Small intestine (tissue), 7 donors: Measurements from ENCODE around the gene NKPD1. TPM values are rescaled to one million over a fixed set of nuclear protein-coding genes. Genes with fewer than 3 reads are reported as not detected.

Source experiments
- DNase-seq, 2 donors: peaks; one replicate each; pipeline versions ENCODE4 v3.0.0 to v3.0.0-alpha.2; 2013
- FAIRE-seq: peaks from 2 replicates; lab custom pipeline; 2012; peaks lifted over from hg19 to GRCh38; lab: Jason Lieb, UNC
- H3K27ac ChIP-seq, 3 donors: one replicate each; pipeline ENCODE4 v1.5.1; 2013; ENCODE audit warnings: low read length in 2 of 3, mild to moderate bottlenecking in 2 of 3, control low read depth in 1 of 3, inconsistent platforms in 1 of 3, low read depth in 1 of 3, moderate library complexity in 1 of 3
- H3K27me3 ChIP-seq, 3 donors: one replicate each; pipeline ENCODE4 v1.6.1; 2013; ENCODE audit warnings: low read length in 3 of 3, inconsistent platforms in 1 of 3; ENCODE audit not compliant: control insufficient read depth in 3 of 3, insufficient read depth in 3 of 3
- H3K36me3 ChIP-seq, 3 donors: one replicate each; pipeline ENCODE4 v1.6.1; 2013; ENCODE audit warnings: low read length in 3 of 3, inconsistent platforms in 1 of 3, low read depth in 1 of 3, mild to moderate bottlenecking in 1 of 3, moderate library complexity in 1 of 3; ENCODE audit not compliant: control insufficient read depth in 3 of 3, insufficient read depth in 2 of 3
- H3K4me1 ChIP-seq, 3 donors: one replicate each; pipeline ENCODE4 v1.6.1; 2013; ENCODE audit warnings: low read length in 2 of 3, inconsistent platforms in 1 of 3, low read depth in 1 of 3, mild to moderate bottlenecking in 1 of 3, moderate library complexity in 1 of 3; ENCODE audit not compliant: control insufficient read depth in 3 of 3, insufficient read depth in 2 of 3
- H3K4me3 ChIP-seq, 3 donors: one replicate each; pipeline ENCODE4 v1.5.1; 2013; ENCODE audit warnings: low read length in 3 of 3, control low read depth in 1 of 3, inconsistent platforms in 1 of 3, low read depth in 1 of 3, mild to moderate bottlenecking in 1 of 3, moderate library complexity in 1 of 3
- H3K9me3 ChIP-seq, 2 donors: one replicate each; pipeline ENCODE4 v1.6.1; 2013; ENCODE audit warnings: low read depth in 1 of 2, low read length in 1 of 2; ENCODE audit not compliant: control insufficient read depth in 2 of 2, insufficient read depth in 1 of 2
- WGBS, 3 donors: extraction: QIAGEN DNeasy Blood & Tissue Kit; methylation state at CpG; one replicate each; pipeline ENCODE4 v1.1.7; 2013; 5-methylcytosine and 5-hydroxymethylcytosine counted together
- polyA plus RNA-seq, 4 donors: library from polyadenylated mRNA; stranded (reverse) in 3 of 4; unstranded in 1 of 4; fragments of 200-250 nt in 3 of 4; fragments of 120-200 nt in 1 of 4; gene quantifications; one replicate each; pipeline versions ENCODE4 v1.2.1 to v1.2.3, GENCODE V29; 2013
- donor health status: healthy with polysubstance abuse.
- donor health status: control.
- donor health status: control.
- donor health status: Bipolar disorder and iron deficiency.
- donor health status: healthy.

The NKPD1 gene
- polyA plus RNA-seq, 4 donors, result 0.09 to 0.13 TPM; not detected in 2

DNA sequence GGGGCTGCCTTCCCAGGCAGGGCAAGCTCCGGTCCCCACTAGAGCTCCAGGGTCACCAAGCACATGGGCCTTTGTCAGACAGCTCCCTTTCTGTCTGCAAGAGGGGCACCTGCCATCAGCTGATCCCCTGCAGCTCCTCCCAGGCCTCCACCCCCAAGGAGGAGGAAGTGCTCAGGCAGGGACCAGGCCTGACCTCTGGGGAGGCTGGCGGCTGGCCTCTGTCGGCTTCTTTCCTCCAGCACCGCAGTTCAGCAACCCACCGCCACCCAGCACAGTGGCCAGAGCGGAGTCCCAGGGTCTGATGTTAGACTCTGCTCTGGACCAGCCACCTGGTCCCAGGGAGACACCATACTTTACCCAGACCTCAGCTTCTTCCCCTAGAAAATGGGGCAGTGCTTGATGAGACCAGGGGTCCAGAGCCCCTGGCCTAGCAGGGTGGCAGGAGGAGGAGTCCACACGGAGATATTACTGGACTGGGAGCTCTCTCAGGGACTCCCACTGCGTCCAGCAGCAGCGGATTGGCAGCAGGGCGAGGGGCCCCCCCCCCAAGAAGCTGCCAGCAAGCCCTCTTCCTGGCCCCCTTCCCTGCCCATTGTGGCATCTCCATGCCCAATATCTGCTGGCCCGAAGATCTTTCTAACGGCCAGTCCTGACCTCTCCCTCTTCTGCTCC, 24.1 kb downstream of the NKPD1 start:
- peak overlapping the region in 1 of 3 donors; percentile 63 for H3K27ac ChIP-seq
- 78 to 95% (median 87%) methylated on average over 12 of the region's 12 CpGs for whole genome bisulfite sequencing, 3 donors
- H3K27me3 ChIP-seq, result no peaks in the 10 kb centered on the region
- H3K4me3 ChIP-seq, result no peak overlapping the region
- peaks cover 0 to 71% (median 2%) of the 10 kb centered on the region in 3 donors for H3K36me3 ChIP-seq
- H3K9me3 ChIP-seq, result no peaks in the 10 kb centered on the region
- H3K4me1 ChIP-seq, result peaks cover 0 to 7% (median 0%) of the 10 kb centered on the region in 3 donors
- FAIRE-seq (no peak), DNase-seq (no peak)

DNA sequence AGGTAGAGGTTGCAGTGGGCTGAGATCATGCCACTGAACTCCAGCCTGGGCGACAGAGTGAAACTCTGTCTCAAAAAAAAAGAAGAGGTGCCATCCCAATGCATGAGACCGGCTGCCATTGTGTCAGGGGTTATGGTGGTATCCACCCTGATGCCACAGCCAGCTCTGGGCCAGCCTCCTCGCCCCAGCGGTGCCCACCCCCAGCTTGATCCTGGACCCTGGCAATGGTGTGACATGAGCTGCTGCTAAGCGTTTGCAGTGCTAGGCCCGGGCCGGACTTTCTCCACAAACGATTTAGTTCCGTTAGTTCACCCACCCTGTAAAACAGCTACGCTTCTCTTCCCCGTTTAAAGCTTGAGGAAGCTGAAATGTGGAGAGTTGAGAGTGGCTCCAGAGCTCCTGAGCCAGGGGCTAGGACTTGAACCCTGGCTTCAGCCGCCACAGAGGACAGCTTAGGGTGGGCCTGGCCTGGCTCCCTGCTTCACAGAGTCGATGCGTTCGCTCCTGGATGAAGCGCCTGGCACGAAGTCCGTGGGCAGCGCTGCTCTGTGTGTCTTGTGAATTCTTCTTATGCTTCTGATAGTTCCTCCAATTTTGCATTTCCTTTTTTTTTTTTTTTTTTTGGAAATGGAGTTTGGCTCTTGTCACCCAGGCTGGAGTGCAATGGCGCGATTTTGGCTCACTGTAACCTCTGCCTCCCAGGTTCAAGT, 25.5 kb downstream of the NKPD1 start:
- Histone ChIP-seq H3K4me3 (no peak overlapping the region), H3K27me3 (no peaks in the 10 kb centered on the region), H3K27ac (no peak overlapping the region), H3K36me3 (peaks cover 0 to 67% (median 0%) of the 10 kb centered on the region in 3 donors), H3K4me1 (peaks cover 0 to 10% (median 0%) of the 10 kb centered on the region in 3 donors), H3K9me3 (no peaks in the 10 kb centered on the region)
- DNase-seq (no peak), FAIRE-seq (no peak)
- WGBS, 3 donors, result 94 to 98% (median 96%) methylated on average over 21 of the region's 21 CpGs

DNA sequence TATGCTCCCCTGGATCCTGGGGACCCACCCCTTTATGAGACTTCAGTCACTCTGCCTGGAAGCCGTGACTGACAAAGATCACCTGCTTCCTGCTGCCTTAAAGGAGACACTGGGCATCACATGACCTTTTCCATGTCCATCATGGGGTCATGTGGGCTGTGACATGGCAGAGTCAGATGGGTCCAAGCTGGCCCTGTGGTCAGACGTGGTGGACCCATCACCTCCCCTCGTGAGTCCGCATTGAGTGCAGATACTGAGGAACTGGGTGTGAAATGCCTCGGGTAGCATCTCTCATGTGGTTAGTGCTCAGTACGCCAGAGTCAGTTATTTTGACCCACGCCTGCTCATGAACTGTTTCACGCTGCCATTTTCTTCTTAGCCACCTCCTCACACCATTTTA, 27.1 kb downstream of the NKPD1 start:
- FAIRE-seq (no peak), DNase-seq (no peak)
- Histone ChIP-seq H3K4me3 (no peak overlapping the region), H3K36me3 (peaks cover 0 to 68% (median 0%) of the 10 kb centered on the region in 3 donors), H3K9me3 (no peaks in the 10 kb centered on the region), H3K4me1 (peaks cover 0 to 14% (median 0%) of the 10 kb centered on the region in 3 donors), H3K27ac (no peak overlapping the region), H3K27me3 (no peaks in the 10 kb centered on the region)
- WGBS, 3 donors, result 79 to 93% (median 90%) methylated on average over 8 of the region's 8 CpGs

DNA sequence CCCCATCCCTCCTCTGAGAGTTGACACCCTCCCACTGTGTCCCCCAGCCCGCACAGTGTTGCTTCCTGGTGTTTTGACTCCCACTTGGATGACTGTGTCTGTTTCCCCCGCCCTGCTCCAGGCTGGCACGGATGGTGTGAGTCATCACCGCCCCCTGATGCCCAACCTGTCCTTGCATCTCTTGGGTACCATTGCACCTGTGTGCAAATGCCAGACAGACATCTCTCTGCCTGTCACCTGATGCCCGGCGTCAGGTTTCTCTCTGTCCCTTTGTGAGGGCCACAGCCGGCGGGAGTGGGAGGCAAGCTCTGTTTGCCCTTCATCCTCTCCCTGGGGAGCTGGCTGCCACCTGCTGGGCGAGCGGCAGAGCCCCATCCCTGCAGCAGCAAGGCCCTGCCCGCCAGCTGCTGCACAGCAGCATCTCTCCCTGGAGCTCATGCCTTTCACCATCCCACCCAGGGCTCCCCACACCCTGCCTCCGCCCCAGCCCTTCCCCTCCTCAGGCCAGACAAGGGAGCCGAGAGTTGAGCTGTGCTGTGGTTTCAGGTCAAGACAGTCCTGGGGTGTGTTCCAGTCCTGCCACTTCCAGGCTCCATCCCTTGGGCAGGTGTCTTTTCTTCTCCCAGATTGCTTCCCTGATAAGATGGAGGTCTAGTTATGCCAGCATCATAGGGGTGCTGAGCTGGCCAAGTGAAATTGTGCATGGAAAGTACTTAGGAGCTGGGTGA, 29.7 kb downstream of the NKPD1 start:
- DNase-seq (peak in 1 of 2 donors; percentile 62), FAIRE-seq (no peak)
- Histone ChIP-seq H3K4me1 (peaks cover 0 to 9% (median 0%) of the 10 kb centered on the region in 3 donors), H3K4me3 (no peak overlapping the region), H3K27me3 (no peaks in the 10 kb centered on the region), H3K27ac (no peak overlapping the region), H3K36me3 (peaks cover 0 to 69% (median 0%) of the 10 kb centered on the region in 3 donors), H3K9me3 (no peaks in the 10 kb centered on the region)
- WGBS, 3 donors, result 43 to 56% (median 50%) methylated on average over 11 to 13 of the region's 13 CpGs

DNA sequence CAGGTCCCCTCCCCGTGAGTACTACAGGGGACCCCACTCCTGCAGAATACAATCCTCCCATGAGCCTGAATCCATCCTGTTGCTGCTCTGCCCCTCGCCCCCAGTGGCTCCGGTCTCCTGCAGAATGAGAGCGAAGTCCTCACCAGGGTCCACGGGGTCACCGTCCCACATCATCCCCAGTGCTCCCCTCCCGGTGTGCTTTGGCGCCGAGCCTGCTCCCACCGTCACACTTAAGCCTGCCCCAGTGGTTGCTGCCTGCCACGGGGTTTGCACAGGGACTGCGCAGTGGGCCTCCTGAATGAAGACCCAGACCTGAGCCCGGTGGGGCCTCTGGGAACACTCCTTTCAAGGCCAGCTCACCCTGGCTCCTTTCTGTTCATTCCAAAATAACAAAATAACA, 30.5 kb downstream of the NKPD1 start:
- H3K4me3 ChIP-seq, result no peak overlapping the region
- DNase-seq (no peak), FAIRE-seq (no peak)
- 45 to 72% (median 56%) methylated on average over 13 of the region's 13 CpGs for WGBS, 3 donors
- no peak overlapping the region for H3K27ac ChIP-seq
- H3K9me3 ChIP-seq, result no peaks in the 10 kb centered on the region
- no peaks in the 10 kb centered on the region for H3K27me3 ChIP-seq
- peaks cover 0 to 72% (median 0%) of the 10 kb centered on the region in 3 donors for H3K36me3 ChIP-seq
- H3K4me1 ChIP-seq, result peaks cover 0 to 14% (median 0%) of the 10 kb centered on the region in 3 donors

DNA sequence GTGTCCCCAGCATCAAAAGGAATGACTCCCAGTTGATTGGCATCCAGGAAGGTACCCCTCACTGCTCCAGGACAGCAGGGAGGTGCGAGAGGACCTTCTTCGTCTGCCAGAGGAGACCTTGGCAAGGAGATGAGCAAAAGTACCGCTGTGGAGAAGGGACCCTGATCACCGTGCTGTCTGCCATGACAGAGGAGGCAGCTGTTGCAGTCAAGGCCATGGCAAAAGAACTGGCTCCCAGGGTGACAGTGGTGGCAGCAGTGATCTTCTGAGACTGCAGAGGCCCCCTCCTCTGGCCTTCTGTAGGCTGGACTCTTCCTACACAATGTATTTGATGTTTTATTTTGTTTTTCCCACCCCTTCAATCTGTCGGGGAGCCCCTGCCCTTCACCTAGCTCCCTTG, 32.0 kb downstream of the NKPD1 start:
- peaks cover 0 to 19% (median 0%) of the 10 kb centered on the region in 3 donors for H3K4me1 ChIP-seq
- FAIRE-seq (no peak), DNase-seq (no peak)
- H3K4me3 ChIP-seq, result no peak overlapping the region
- 91 to 96% (median 93%) methylated on average over 5 of the region's 5 CpGs for WGBS, 3 donors
- no peaks in the 10 kb centered on the region for H3K27me3 ChIP-seq
- H3K27ac ChIP-seq, result no peak overlapping the region
- peaks cover 0 to 70% (median 0%) of the 10 kb centered on the region in 3 donors for H3K36me3 ChIP-seq
- no peaks in the 10 kb centered on the region for H3K9me3 ChIP-seq

DNA sequence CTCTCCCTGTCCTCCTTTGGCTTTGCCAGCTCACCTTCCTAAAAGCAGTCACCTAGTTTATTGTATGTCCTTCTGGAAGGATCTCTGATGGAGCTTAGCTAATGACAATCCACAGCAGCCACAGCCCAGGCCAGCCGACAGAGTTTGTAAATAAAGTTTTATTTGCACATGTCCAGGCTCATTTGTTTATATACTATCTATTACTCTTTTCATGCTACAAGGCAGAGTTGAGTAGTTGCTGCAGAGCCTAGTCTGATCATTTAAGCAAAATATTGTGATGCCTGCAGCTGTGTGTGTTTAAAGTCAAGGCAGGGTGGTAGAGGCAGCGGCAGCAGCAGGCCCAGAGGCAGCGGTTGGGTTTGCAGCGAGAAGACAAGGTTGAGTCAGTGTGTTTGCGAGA, 32.6 kb downstream of the NKPD1 start:
- Histone ChIP-seq H3K27me3 (no peaks in the 10 kb centered on the region), H3K36me3 (peaks cover 0 to 70% (median 0%) of the 10 kb centered on the region in 3 donors), H3K4me3 (no peak overlapping the region), H3K27ac (no peak overlapping the region), H3K4me1 (peaks cover 0 to 26% (median 0%) of the 10 kb centered on the region in 3 donors), H3K9me3 (no peaks in the 10 kb centered on the region)
- FAIRE-seq, result no peak
- 93 to 96% (median 94%) methylated on average over 5 of the region's 5 CpGs for WGBS, 3 donors
- no peak for DNase-seq

DNA sequence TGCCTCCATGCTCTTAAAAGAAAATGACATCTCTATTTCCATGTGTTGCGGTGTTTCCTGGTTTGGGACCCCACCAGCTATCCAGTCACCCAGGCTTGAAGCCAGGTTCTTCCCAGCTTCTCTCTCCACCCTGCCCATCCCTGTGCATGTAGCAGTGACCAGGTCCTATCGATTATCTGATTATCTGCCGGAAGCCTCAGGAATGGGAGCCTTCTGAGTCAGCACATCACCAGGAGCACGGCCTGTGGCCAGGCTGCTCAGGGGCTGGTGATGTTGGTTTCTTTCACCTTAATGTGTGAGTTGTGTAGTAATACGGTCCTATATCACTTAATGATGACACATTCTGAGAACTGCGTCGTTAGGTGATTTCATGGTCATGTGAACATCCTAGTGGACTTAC, 34.1 kb downstream of the NKPD1 start:
- Histone ChIP-seq H3K4me3 (no peak overlapping the region), H3K4me1 (peaks cover 0 to 34% (median 0%) of the 10 kb centered on the region in 3 donors), H3K27me3 (no peaks in the 10 kb centered on the region), H3K36me3 (peaks cover 0 to 70% (median 0%) of the 10 kb centered on the region in 3 donors), H3K27ac (no peak overlapping the region), H3K9me3 (no peaks in the 10 kb centered on the region)
- no peak for DNase-seq
- WGBS, 3 donors, result 85 to 94% (median 93%) methylated on average over 7 of the region's 7 CpGs
- no peak for FAIRE-seq
